HG03565 (cell line): Measurements from ENCODE around the gene LHX5.
"Not testable (repeated sequence)": the region's sequence is repeated elsewhere in the genome, so short reads cannot be mapped to it uniquely, and the experiment has no call there.

Experiments
- ATAC-seq: cut with Tn5 transposase; IDR thresholded peaks from one replicate; pipeline ENCODE4 v1.9.1; 2021; ENCODE audit warnings: mild to moderate bottlenecking, moderate library complexity; ENCODE audit not compliant: unreplicated experiment

LHX5 gene

GRCh38 chr12:113471619-113472171, at the start of gene LHX5:
LHX5 (minus strand) TSS chr12:113471871; CDS start chr12:113471498, 373 bp downstream.
- ATAC-seq: no peak

- ATAC-seq: no peak
Measured at GRCh38 chr12:113519464-113520307, 48.0 kb upstream of the LHX5 start.

GRCh38 chr12:113515082-113515856, 43.6 kb upstream of the LHX5 start:
- ATAC-seq: no peak

- ATAC-seq: no peak
Measured at GRCh38 chr12:113514602-113515001, 42.9 kb upstream of the LHX5 start.

GRCh38 chr12:113512568-113512967, 40.9 kb upstream of the LHX5 start:
- ATAC-seq: no peak

- no peak for ATAC-seq
Measured at GRCh38 chr12:113506867-113507266, 35.2 kb upstream of the LHX5 start.

- no peak for ATAC-seq
Measured at GRCh38 chr12:113505941-113506340, 34.3 kb upstream of the LHX5 start.

- no peak for ATAC-seq
Measured at GRCh38 chr12:113504917-113505316, 33.2 kb upstream of the LHX5 start.

GRCh38 chr12:113500782-113501311, 29.2 kb upstream of the LHX5 start:
- no peak for ATAC-seq

- no peak for ATAC-seq
Measured at GRCh38 chr12:113500306-113500675, 28.6 kb upstream of the LHX5 start.

GRCh38 chr12:113498490-113498889, 26.8 kb upstream of the LHX5 start:
- ATAC-seq: no peak

GRCh38 chr12:113497693-113498092, 26.0 kb upstream of the LHX5 start:
- ATAC-seq: no peak

GRCh38 chr12:113495941-113496340, 24.3 kb upstream of the LHX5 start:
- ATAC-seq: not testable (repeated sequence)

- ATAC-seq: no peak
Measured at GRCh38 chr12:113488322-113488721, 16.7 kb upstream of the LHX5 start.

- no peak for ATAC-seq
Measured at GRCh38 chr12:113486722-113487121, 15.1 kb upstream of the LHX5 start.

GRCh38 chr12:113485330-113485729, 13.7 kb upstream of the LHX5 start:
- ATAC-seq: no peak

- ATAC-seq: no peak
Measured at GRCh38 chr12:113482334-113482733, 10.7 kb upstream of the LHX5 start.

GRCh38 chr12:113480336-113480971, 8.8 kb upstream of the LHX5 start:
- no peak for ATAC-seq

GRCh38 chr12:113479590-113480335, 8.1 kb upstream of the LHX5 start:
- ATAC-seq: no peak

GRCh38 chr12:113479216-113479589, 7.5 kb upstream of the LHX5 start:
- no peak for ATAC-seq
